Ishikawa (cell line): ENCODE results near the gene SIRT3.

Experiments
- CEBPB ChIP-seq: IDR thresholded peaks from 2 replicates; pipeline ENCODE4 v1.6.1; 2012
- CREB1 ChIP-seq: IDR thresholded peaks from 2 replicates; pipeline ENCODE4 v1.6.1; 2012; ENCODE audit warnings: low read depth
- EGR1 ChIP-seq: IDR thresholded peaks from 2 replicates; pipeline ENCODE4 v1.6.1; 2012
- EP300 ChIP-seq: IDR thresholded peaks from 2 replicates; pipeline ENCODE4 v1.6.1; 2012; ENCODE audit warnings: borderline replicate concordance
- NFIC ChIP-seq: IDR thresholded peaks from 2 replicates; pipeline ENCODE4 v1.6.1; 2012
- RAD21 ChIP-seq: IDR thresholded peaks from 2 replicates; pipeline ENCODE4 v1.6.1; 2012; ENCODE audit warnings: low read depth
- REST ChIP-seq: IDR thresholded peaks from 2 replicates; pipeline ENCODE4 v1.6.1; 2012; ENCODE audit warnings: low read depth, mild to moderate bottlenecking
- YY1 ChIP-seq: IDR thresholded peaks from 2 replicates; pipeline ENCODE4 v1.6.1; 2012; ENCODE audit warnings: low read depth

GRCh38 chr11:201966-202365, 34.2 kb downstream of the SIRT3 start:
- TF ChIP-seq CREB1 (no peak), NFIC (no peak), REST (no peak), EP300 (no peak), EGR1 (no peak), YY1 (no peak), RAD21 (no peak), CEBPB (no peak)
